GM20431 (cell line): ENCODE data around the gene ATXN2.
"Not testable (repeated sequence)": the region's sequence is repeated elsewhere in the genome, so short reads cannot be mapped to it uniquely, and the experiment has no call there.

Experiments
- in situ Hi-C: fragments of 300-500 bp; cut with MseI, MboI; formaldehyde crosslinking; loops from one replicate; pipeline ENCODE4 v1.15.0; 2020; ENCODE audit warnings: low sequenced_read_pairs; ENCODE audit not compliant: unreplicated experiment

Gene ATXN2

GRCh38 chr12:111600205-111600642 lies 1.1 kb upstream of the ATXN2 start:
- in situ Hi-C loops, result no loop called here

- in situ Hi-C loops, result no loop called here
These were observed 514 bp upstream of the ATXN2 start for GRCh38 chr12:111599453-111600204.

- in situ Hi-C loops, result no loop called here
These were observed 1.1 kb downstream of the ATXN2 start for GRCh38 chr12:111597831-111598636.

- in situ Hi-C loops, result no loop called here
These were observed 1.9 kb downstream of the ATXN2 start for GRCh38 chr12:111596985-111597830.

- in situ Hi-C loops, result not testable (repeated sequence)
These were observed 3.7 kb downstream of the ATXN2 start for GRCh38 chr12:111595341-111595835.

- in situ Hi-C loops, result not testable (repeated sequence)
These were observed 7.6 kb downstream of the ATXN2 start for GRCh38 chr12:111591399-111592010.

- in situ Hi-C loops, result no loop called here
These were observed 8.6 kb downstream of the ATXN2 start for GRCh38 chr12:111590552-111590951.

- in situ Hi-C loops, result no loop called here
These were observed 9.5 kb downstream of the ATXN2 start for GRCh38 chr12:111589601-111590000.

- in situ Hi-C loops, result no loop called here
These were observed 11.1 kb downstream of the ATXN2 start for GRCh38 chr12:111588010-111588409.

GRCh38 chr12:111586986-111587385 lies 12.1 kb downstream of the ATXN2 start:
- in situ Hi-C loops, result no loop called here

GRCh38 chr12:111585690-111586089 lies 13.4 kb downstream of the ATXN2 start:
- in situ Hi-C loops, result no loop called here

GRCh38 chr12:111584959-111585358 lies 14.2 kb downstream of the ATXN2 start:
- in situ Hi-C loops, result no loop called here

GRCh38 chr12:111583506-111583905 lies 15.6 kb downstream of the ATXN2 start:
- in situ Hi-C loops, result not testable (repeated sequence)

GRCh38 chr12:111582133-111582747 lies 16.9 kb downstream of the ATXN2 start:
- in situ Hi-C loops, result no loop called here

- in situ Hi-C loops, result no loop called here
These were observed 17.5 kb downstream of the ATXN2 start for GRCh38 chr12:111581434-111582132.

GRCh38 chr12:111580737-111581136 lies 18.4 kb downstream of the ATXN2 start:
- in situ Hi-C loops, result no loop called here

- in situ Hi-C loops, result no loop called here
These were observed 19.0 kb downstream of the ATXN2 start for GRCh38 chr12:111580119-111580425.

GRCh38 chr12:111578971-111579340 lies 20.2 kb downstream of the ATXN2 start:
- in situ Hi-C loops, result no loop called here
